Activated CD4-positive, alpha-beta T cell treated with anti-CD3 and anti-CD28 coated beads for 4 hours (primary cell): ENCODE data around the gene RSU1.
"Not testable (repeated sequence)": the region's sequence is repeated elsewhere in the genome, so short reads cannot be mapped to it uniquely, and the experiment has no call there.

Experiments used
- DNase-seq, 2 donors: peaks; one replicate each; pipeline ENCODE4 v3.0.0-alpha.2; 2020

RSU1 gene

GRCh38 chr10:16779384-16779915 lies 37.8 kb downstream of the RSU1 start:
- DNase-seq = peak; percentile 63 to 77

GRCh38 chr10:16777473-16778370 lies 39.5 kb downstream of the RSU1 start:
- no peak for DNase-seq

- no peak for DNase-seq
Observed at GRCh38 chr10:16776896-16777295, 40.3 kb downstream of the RSU1 start.

- DNase-seq = no peak
Observed at GRCh38 chr10:16773334-16773733, 43.9 kb downstream of the RSU1 start.

- no peak for DNase-seq
Observed at GRCh38 chr10:16770670-16771069, 46.6 kb downstream of the RSU1 start.

- DNase-seq = no peak
Observed at GRCh38 chr10:16770141-16770540, 47.1 kb downstream of the RSU1 start.

GRCh38 chr10:16769331-16769730 lies 47.9 kb downstream of the RSU1 start:
- DNase-seq = no peak

GRCh38 chr10:16768702-16769101 lies 48.5 kb downstream of the RSU1 start:
- DNase-seq = no peak

- DNase-seq = no peak
Observed at GRCh38 chr10:16765509-16766375, 51.5 kb downstream of the RSU1 start.

- DNase-seq = no peak
Observed at GRCh38 chr10:16761300-16761699, 55.9 kb downstream of the RSU1 start.

GRCh38 chr10:16756561-16757221 lies 60.5 kb downstream of the RSU1 start:
- DNase-seq = no peak

GRCh38 chr10:16754765-16755164 lies 62.5 kb downstream of the RSU1 start:
- no peak for DNase-seq

GRCh38 chr10:16752849-16753248 lies 64.4 kb downstream of the RSU1 start:
- not testable (repeated sequence) for DNase-seq

GRCh38 chr10:16752099-16752498 lies 65.1 kb downstream of the RSU1 start:
- DNase-seq = no peak

- no peak for DNase-seq
Observed at GRCh38 chr10:16751244-16751643, 66.0 kb downstream of the RSU1 start.

GRCh38 chr10:16750461-16750860 lies 66.8 kb downstream of the RSU1 start:
- DNase-seq = no peak

GRCh38 chr10:16748749-16749148 lies 68.5 kb downstream of the RSU1 start:
- no peak for DNase-seq

GRCh38 chr10:16746856-16747255 lies 70.4 kb downstream of the RSU1 start:
- DNase-seq = no peak

GRCh38 chr10:16745061-16745460 lies 72.2 kb downstream of the RSU1 start:
- no peak for DNase-seq

- DNase-seq = no peak
Observed at GRCh38 chr10:16742165-16742960, 74.9 kb downstream of the RSU1 start.

GRCh38 chr10:16741540-16741939 lies 75.7 kb downstream of the RSU1 start:
- no peak for DNase-seq

- no peak for DNase-seq
Observed at GRCh38 chr10:16737420-16737819, 79.8 kb downstream of the RSU1 start.
